HL-60 (cell line): Measurements from ENCODE around the gene EIF1.

Experiments used
- DNase-seq, 2 experiments: peaks; one replicate each; pipeline ENCODE4 v3.0.0-alpha.2; 2010 to 2020; ENCODE audit warnings: low read depth in 1 of 2, low spot score in 1 of 2
- H3K27ac ChIP-seq: fragments of 250-450 bp; sonication (Bioruptor Pico); replicated peaks from 2 replicates; pipeline ENCODE4 v1.5.1; 2020; ENCODE audit warnings: mild to moderate bottlenecking, moderate library complexity
- H3K27me3 ChIP-seq: fragments of 250-450 bp; sonication (Bioruptor Pico); 2 replicates; pipeline ENCODE4 v1.5.1; 2021; ENCODE audit warnings: mild to moderate bottlenecking, moderate library complexity; ENCODE audit not compliant: insufficient read depth, poor library complexity, severe bottlenecking
- H3K4me3 ChIP-seq: replicated peaks from 2 replicates; pipeline ENCODE4 v1.5.1; 2011; ENCODE audit warnings: mild to moderate bottlenecking, control low read depth, low read length; ENCODE audit not compliant: insufficient read depth
- CTCF ChIP-seq: IDR thresholded peaks from one replicate; pipeline ENCODE4 v1.5.1; 2011; ENCODE audit warnings: low read length, control low read depth, inconsistent platforms; ENCODE audit not compliant: insufficient read depth
- GABPA ChIP-seq: IDR thresholded peaks from 2 replicates; pipeline ENCODE4 v1.6.1; 2012; ENCODE audit warnings: low read depth
- POLR2AphosphoS5 ChIP-seq: IDR thresholded peaks from 2 replicates; pipeline ENCODE4 v1.6.1; 2012; ENCODE audit warnings: low read depth
- REST ChIP-seq: IDR thresholded peaks from 2 replicates; pipeline ENCODE4 v1.6.1; 2012; ENCODE audit warnings: low read depth; ENCODE audit not compliant: insufficient replicate concordance
- SPI1 ChIP-seq: IDR thresholded peaks from 2 replicates; pipeline ENCODE4 v1.6.1; 2012; ENCODE audit warnings: low read depth, mild to moderate bottlenecking, borderline replicate concordance

The EIF1 gene

GRCh38 chr17:41653892-41654677 lies 34.6 kb upstream of the EIF1 start:
- no peak for TF ChIP-seq SPI1
- TF ChIP-seq POLR2AphosphoS5 = no peak
- no peak for TF ChIP-seq CTCF
- no peak for TF ChIP-seq REST
- TF ChIP-seq GABPA = no peak
- no peak overlapping the region for H3K4me3 ChIP-seq
- no peaks in the 10 kb centered on the region for H3K27me3 ChIP-seq
- no peak for DNase-seq
- H3K27ac ChIP-seq = no peak overlapping the region

- no peak for TF ChIP-seq CTCF
- no peak for TF ChIP-seq REST
- TF ChIP-seq POLR2AphosphoS5 = no peak
- no peak for TF ChIP-seq SPI1
- TF ChIP-seq GABPA = no peak
- H3K27ac ChIP-seq = no peak overlapping the region
- DNase-seq = no peak
- H3K27me3 ChIP-seq = no peaks in the 10 kb centered on the region
- no peak overlapping the region for H3K4me3 ChIP-seq
These were observed 33.7 kb upstream of the EIF1 start for GRCh38 chr17:41654678-41655607.

DNA sequence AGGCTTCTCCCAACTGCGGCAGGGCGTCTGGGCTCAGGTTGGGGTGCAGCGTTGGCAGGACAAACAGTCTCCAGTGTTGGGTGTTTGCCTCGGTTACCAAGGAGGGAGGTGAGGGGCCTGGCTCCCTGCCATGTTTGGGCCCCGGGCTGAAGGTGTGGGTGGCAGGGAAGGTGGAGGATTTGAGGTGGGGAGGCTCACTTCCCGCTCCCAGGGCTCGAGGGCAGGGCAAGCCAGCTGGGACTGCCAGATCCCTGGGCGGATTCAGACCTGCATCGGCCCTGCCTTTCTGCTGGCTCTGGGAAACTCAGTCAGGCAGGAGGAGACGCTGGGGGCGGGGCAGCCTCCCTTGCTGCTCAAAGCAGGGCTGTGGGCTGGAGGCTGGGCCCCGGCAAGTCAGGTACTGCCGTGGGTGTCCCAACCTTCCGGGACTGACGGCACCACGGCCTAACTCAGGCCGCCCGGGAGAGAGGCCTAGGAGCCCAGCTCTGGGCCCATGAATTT lies 33.0 kb upstream of the EIF1 start:
- no peaks in the 10 kb centered on the region for H3K27me3 ChIP-seq
- no peak overlapping the region for H3K4me3 ChIP-seq
- no peak overlapping the region for H3K27ac ChIP-seq
- TF ChIP-seq GABPA = no peak
- no peak for TF ChIP-seq SPI1
- no peak for TF ChIP-seq CTCF
- TF ChIP-seq REST = no peak
- no peak for TF ChIP-seq POLR2AphosphoS5
- no peak for DNase-seq
